ENCODE data around the gene XCL1.
"Not testable (repeated sequence)": the region's sequence is repeated elsewhere in the genome, so short reads cannot be mapped to it uniquely, and the experiment has no call there.

XCL1 gene

GRCh38 chr1:168576245-168576688 is at the start of gene XCL1:
TSS of gene XCL1 (plus strand) at chr1:168576605. CDS start at chr1:168576638, 33 bp downstream.
- not testable (repeated sequence) for H3K4me3 ChIP-seq (ENCODE audit: control insufficient read depth, low read depth, low read length); DNase-seq (ENCODE audit: low read depth)

GRCh38 chr1:168529518-168529917 is 46.9 kb upstream of the XCL1 start:
- no peak for DNase-seq (ENCODE audit: low read depth)
- H3K4me3 ChIP-seq (ENCODE audit: control insufficient read depth, low read depth, low read length), result no peak overlapping the region
- TF ChIP-seq CTCF (IDR thresholded peaks at IDR 0.05; ENCODE audit: control insufficient read depth, insufficient read depth, low read depth, low read length, missing control alignments), result no peak

GRCh38 chr1:168531615-168532345 is 44.6 kb upstream of the XCL1 start:
- DNase-seq (ENCODE audit: low read depth), result no peak
- TF ChIP-seq CTCF (IDR thresholded peaks at IDR 0.05; ENCODE audit: control insufficient read depth, insufficient read depth, low read depth, low read length, missing control alignments), result no peak
- H3K4me3 ChIP-seq (ENCODE audit: control insufficient read depth, low read depth, low read length), result no peak overlapping the region

- no peak for TF ChIP-seq CTCF (IDR thresholded peaks at IDR 0.05; ENCODE audit: control insufficient read depth, insufficient read depth, low read depth, low read length, missing control alignments)
- DNase-seq (ENCODE audit: low read depth), result no peak
- no peak overlapping the region for H3K4me3 ChIP-seq (ENCODE audit: control insufficient read depth, low read depth, low read length)
Observed at GRCh38 chr1:168535536-168535935, 40.9 kb upstream of the XCL1 start.

GRCh38 chr1:168540798-168541197 is 35.6 kb upstream of the XCL1 start:
- not testable (repeated sequence) for H3K4me3 ChIP-seq (ENCODE audit: control insufficient read depth, low read depth, low read length); DNase-seq (ENCODE audit: low read depth)

GRCh38 chr1:168542978-168543377 is 33.4 kb upstream of the XCL1 start:
- H3K4me3 ChIP-seq (ENCODE audit: control insufficient read depth, low read depth, low read length); DNase-seq (ENCODE audit: low read depth): not testable (repeated sequence)

GRCh38 chr1:168543840-168544498 is 32.4 kb upstream of the XCL1 start, which contains the start of gene XCL2:
TSS of gene XCL2 (minus strand) at chr1:168543997. CDS start at chr1:168543964, 33 bp downstream.
- H3K4me3 ChIP-seq (ENCODE audit: control insufficient read depth, low read depth, low read length), result not testable (repeated sequence)

GRCh38 chr1:168545678-168546552 is 30.5 kb upstream of the XCL1 start:
- TF ChIP-seq CTCF (IDR thresholded peaks at IDR 0.05; ENCODE audit: control insufficient read depth, insufficient read depth, low read depth, low read length, missing control alignments), result peak; percentile 59
- H3K4me3 ChIP-seq (ENCODE audit: control insufficient read depth, low read depth, low read length), result not testable (repeated sequence)
- DNase-seq (ENCODE audit: low read depth), result peak; percentile 48

More at GRCh38 chr1:168543840-168544498, 32.4 kb upstream of the XCL1 start, which contains the start of gene XCL2:
- DNase-seq (ENCODE audit: low read depth), result not testable (repeated sequence)

- H3K4me3 ChIP-seq (ENCODE audit: control insufficient read depth, low read depth, low read length); DNase-seq (ENCODE audit: low read depth): not testable (repeated sequence)
Observed at GRCh38 chr1:168546553-168546895, 29.9 kb upstream of the XCL1 start.
